ENCODE data around the gene ILKAP.

GRCh38 chr2:238190445-238190844 is 13.1 kb downstream of the ILKAP start:
- TF ChIP-seq POLR2A (IDR thresholded peaks at IDR 0.05) (no peak), CTCF (IDR thresholded peaks at IDR 0.05) (no peak)
